GM12872 (cell line): ENCODE results near the gene MYO1D.

Experiments used
- TF ChIP-seq, protein P1 (sequence below): IDR thresholded peaks from 3 replicates; pipeline ENCODE4 v1.5.1; 2011; ENCODE audit warnings: low read depth, mild to moderate bottlenecking, low read length, moderate library complexity; ENCODE audit not compliant: insufficient read depth

MYO1D gene

DNA sequence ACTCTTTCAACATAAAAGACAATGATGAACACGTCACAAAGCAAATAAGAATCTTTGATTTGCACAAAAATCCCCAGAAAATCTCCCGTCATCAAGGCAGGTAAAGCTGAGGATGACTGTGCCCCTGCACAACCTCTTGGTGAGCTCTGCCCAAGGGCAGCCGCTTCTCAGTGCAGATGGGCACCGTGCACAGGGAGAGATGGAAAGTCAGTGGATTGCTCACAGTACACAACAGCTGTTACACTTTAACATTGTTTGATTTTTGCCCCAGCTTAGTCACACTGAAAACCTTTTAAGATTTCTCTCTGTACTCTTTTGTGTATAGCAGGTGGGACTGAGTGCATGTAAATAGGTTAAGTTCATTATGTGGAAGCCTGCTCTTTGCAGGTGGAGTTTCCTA lies 285.9 kb downstream of the MYO1D start:
- TF ChIP-seq, protein P1, sequence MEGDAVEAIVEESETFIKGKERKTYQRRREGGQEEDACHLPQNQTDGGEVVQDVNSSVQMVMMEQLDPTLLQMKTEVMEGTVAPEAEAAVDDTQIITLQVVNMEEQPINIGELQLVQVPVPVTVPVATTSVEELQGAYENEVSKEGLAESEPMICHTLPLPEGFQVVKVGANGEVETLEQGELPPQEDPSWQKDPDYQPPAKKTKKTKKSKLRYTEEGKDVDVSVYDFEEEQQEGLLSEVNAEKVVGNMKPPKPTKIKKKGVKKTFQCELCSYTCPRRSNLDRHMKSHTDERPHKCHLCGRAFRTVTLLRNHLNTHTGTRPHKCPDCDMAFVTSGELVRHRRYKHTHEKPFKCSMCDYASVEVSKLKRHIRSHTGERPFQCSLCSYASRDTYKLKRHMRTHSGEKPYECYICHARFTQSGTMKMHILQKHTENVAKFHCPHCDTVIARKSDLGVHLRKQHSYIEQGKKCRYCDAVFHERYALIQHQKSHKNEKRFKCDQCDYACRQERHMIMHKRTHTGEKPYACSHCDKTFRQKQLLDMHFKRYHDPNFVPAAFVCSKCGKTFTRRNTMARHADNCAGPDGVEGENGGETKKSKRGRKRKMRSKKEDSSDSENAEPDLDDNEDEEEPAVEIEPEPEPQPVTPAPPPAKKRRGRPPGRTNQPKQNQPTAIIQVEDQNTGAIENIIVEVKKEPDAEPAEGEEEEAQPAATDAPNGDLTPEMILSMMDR, result no peak

DNA sequence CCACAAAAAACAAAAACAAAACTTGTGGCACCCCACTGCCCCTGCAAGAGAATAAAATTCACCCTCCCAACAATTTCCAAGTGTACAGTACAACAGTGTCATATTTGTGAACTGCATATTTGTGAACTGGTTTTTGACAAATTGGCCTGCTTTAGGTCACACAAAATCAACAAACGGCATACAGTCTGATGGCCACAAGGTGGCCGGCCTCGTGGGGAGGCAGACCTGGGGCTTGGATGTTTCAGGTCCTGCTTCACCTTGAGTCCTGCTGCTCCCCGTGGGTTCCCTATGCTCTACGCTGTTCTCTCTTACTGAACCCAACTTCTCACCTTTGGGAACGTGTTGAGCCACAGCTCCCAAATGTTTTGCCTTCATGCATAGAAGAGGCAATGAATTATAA lies 287.9 kb downstream of the MYO1D start:
- TF ChIP-seq, protein P1, result peak; percentile 50

DNA sequence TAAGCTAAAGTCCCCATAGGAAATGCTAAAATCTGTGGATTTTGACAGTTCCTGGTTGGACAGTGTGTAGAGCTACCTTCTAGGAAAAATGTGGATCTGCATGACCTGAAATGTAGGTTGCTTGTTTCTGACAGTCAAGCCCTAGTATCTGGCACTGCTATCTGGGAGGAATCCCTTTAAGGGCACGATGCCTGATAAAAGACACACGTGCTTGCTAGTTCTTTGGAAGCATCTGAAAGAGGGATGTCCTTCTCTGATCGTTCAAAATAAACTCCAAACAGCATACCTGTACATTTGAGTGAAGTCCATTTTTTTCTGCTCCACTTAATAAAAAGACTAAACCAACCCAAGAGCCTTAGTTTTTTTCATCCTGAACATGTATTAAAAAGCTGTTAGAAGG lies 288.8 kb downstream of the MYO1D start:
- TF ChIP-seq, protein P1, result no peak

DNA sequence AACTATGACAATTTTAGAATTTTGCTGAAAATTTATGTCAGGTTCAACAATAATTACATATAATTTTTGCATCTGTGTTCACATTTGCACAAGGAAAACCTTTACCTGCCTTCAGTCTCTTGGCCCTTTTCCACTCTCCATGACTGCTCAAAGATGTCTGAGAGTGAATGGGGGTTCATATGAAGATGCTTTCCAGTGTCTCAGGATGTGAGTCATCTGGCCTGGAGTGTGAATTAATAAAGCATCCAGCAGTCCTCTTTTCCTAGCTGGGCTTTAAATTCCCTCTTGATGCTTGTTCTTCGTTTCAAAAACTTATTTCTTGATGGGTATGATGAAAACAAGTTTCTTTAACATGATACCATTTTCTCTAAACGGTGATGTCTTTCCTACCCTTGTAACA lies 290.3 kb downstream of the MYO1D start:
- TF ChIP-seq, protein P1, result no peak

DNA sequence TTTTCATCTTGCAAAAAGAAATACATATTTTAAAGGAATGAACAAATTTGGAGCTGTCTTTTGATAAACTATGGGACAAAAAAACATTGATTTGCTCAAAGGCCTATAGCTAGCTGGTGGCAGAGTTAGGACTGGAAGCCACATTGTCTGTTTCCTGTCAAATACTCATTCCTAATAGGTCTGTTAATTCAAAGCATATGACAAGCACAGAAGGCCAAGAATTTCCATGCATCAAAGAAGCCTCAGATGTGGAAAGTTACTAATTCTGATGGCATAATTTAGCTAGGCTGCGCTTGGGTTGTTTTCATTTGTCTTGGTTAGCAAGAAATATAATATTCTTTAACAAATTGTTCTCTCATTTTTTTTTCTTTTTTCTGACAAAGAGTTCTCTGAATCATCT lies 292.1 kb downstream of the MYO1D start:
- TF ChIP-seq, protein P1, result no peak

DNA sequence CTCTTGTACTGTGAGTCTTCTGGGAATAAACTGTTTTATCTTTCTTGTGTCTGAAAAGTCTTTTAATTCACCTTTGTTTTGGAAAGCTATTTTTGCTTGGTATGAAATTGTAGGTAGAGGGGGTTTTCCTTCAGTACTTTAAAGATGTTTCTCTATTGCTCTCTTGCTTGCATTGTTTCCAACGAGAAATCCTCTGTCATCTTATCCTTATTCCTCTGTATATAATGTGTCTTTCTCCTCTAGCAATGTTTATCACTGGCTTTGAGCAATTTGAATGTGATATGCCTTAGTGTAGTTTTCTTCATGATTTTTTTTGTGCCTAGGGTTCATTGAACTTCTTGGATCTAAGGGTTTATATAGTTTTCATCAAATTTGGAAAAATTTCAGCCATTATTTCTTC lies 293.9 kb downstream of the MYO1D start:
- TF ChIP-seq, protein P1, result no peak

DNA sequence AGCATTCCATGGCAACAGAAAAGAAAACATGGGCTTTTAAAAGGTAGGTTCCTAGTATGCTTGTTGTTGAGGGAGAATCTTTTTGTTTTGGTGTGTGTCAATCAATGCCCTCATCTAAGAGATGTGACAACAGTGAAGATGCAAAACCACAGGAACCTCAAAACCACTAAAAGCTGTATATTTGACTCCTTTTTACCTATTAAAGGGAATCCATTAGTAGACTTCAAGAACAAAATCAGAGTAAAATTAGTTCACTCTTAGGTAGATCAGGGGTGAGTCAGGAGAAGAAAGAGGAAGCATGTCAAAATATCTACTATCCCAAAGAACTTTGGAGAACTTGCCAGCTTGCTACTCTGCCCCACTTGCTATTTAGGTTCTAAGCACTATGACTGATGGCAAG lies 301.1 kb downstream of the MYO1D start:
- TF ChIP-seq, protein P1, result no peak

DNA sequence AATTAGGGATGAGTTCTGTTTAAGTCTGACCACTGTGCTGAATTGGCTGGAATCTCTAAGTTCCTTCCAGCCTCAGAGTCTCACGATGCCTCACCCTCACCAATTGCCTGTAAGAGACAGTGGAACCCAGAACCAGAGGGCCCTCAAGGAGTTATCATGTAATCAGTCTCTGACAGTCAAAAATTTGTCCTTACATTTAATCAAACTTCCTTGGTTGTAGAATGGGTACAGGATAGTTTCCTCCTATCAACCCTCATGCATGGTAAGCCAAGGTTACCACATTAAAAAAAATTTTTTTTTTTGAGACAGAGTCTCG lies 306.9 kb downstream of the MYO1D start:
- TF ChIP-seq, protein P1, result no peak
